Neural crest cell (in vitro differentiated cells): Measurements from ENCODE around the gene GHRHR. TPM values are rescaled to one million over a fixed set of nuclear protein-coding genes. Genes with fewer than 3 reads are reported as not detected.

Experiments
- DNase-seq: peaks from one replicate; pipeline ENCODE4 v3.0.0; 2021; ENCODE audit warnings: low read depth, mixed read lengths, low spot score
- H3K27ac Mint-ChIP-seq: one replicate; pipeline ENCODE4 v1.8.0; 2021; ENCODE audit warnings: mild to moderate bottlenecking, mixed read lengths; ENCODE audit not compliant: unreplicated experiment
- H3K27me3 Mint-ChIP-seq: 2 replicates; pipeline ENCODE4 v1.8.0; 2021; ENCODE audit warnings: low read depth, mild to moderate bottlenecking, mixed read lengths
- H3K36me3 Mint-ChIP-seq: 2 replicates; pipeline ENCODE4 v1.8.0; 2021; ENCODE audit warnings: low read depth, mild to moderate bottlenecking, mixed read lengths
- H3K4me1 Mint-ChIP-seq: 2 replicates; pipeline ENCODE4 v1.8.0; 2021; ENCODE audit warnings: mixed read lengths
- H3K4me3 Mint-ChIP-seq: one replicate; pipeline ENCODE4 v1.8.0; 2021; ENCODE audit warnings: mild to moderate bottlenecking, mixed read lengths
- H3K9me3 Mint-ChIP-seq: 2 replicates; pipeline ENCODE4 v1.8.0; 2021; ENCODE audit warnings: mixed read lengths
- CTCF ChIP-seq: fragments of 200-600 bp; sonication (generic); conservative IDR thresholded peaks from 2 replicates; pipeline ENCODE4 v1.5.0; 2021; ENCODE audit warnings: antibody characterized with exemption, mild to moderate bottlenecking
- total RNA-seq: library from RNA; stranded (reverse); gene quantifications from 2 replicates; pipeline ENCODE4 v1.2.1, GENCODE V29; 2021

The GHRHR gene
- total RNA-seq, 1 donor from 2014 or later = not detected

GRCh38 chr7:30925117-30925516, 38.6 kb upstream of the GHRHR start:
- H3K27ac Mint-ChIP-seq = no peak overlapping the region

GRCh38 chr7:30925913-30926312, 37.8 kb upstream of the GHRHR start:
- no peak for DNase-seq
- H3K27me3 Mint-ChIP-seq = no peaks in the 10 kb centered on the region
- no peaks in the 10 kb centered on the region for H3K9me3 Mint-ChIP-seq
- no peak overlapping the region for H3K27ac Mint-ChIP-seq
- H3K4me1 Mint-ChIP-seq = no peaks in the 10 kb centered on the region
- no peak overlapping the region for H3K4me3 Mint-ChIP-seq
- no peak for TF ChIP-seq CTCF
- no peaks in the 10 kb centered on the region for H3K36me3 Mint-ChIP-seq

More at GRCh38 chr7:30925117-30925516, 38.6 kb upstream of the GHRHR start:
- Mint-ChIP-seq H3K4me1 (no peaks in the 10 kb centered on the region), H3K27me3 (no peaks in the 10 kb centered on the region), H3K36me3 (no peaks in the 10 kb centered on the region), H3K9me3 (no peaks in the 10 kb centered on the region), H3K4me3 (no peak overlapping the region)
- DNase-seq = no peak
- TF ChIP-seq CTCF = no peak

GRCh38 chr7:30926313-30926712, 37.4 kb upstream of the GHRHR start:
- Mint-ChIP-seq H3K4me3 (no peak overlapping the region), H3K9me3 (no peaks in the 10 kb centered on the region), H3K27ac (no peak overlapping the region), H3K27me3 (no peaks in the 10 kb centered on the region), H3K4me1 (no peaks in the 10 kb centered on the region), H3K36me3 (no peaks in the 10 kb centered on the region)
- DNase-seq = no peak
- no peak for TF ChIP-seq CTCF

- no peak overlapping the region for H3K4me3 Mint-ChIP-seq
- TF ChIP-seq CTCF = no peak
- DNase-seq = no peak
- no peaks in the 10 kb centered on the region for H3K9me3 Mint-ChIP-seq
- H3K4me1 Mint-ChIP-seq = no peaks in the 10 kb centered on the region
- H3K36me3 Mint-ChIP-seq = no peaks in the 10 kb centered on the region
- no peaks in the 10 kb centered on the region for H3K27me3 Mint-ChIP-seq
- no peak overlapping the region for H3K27ac Mint-ChIP-seq
Measured at GRCh38 chr7:30927040-30927439, 36.7 kb upstream of the GHRHR start.

- no peaks in the 10 kb centered on the region for H3K36me3 Mint-ChIP-seq
- TF ChIP-seq CTCF = no peak
- H3K4me1 Mint-ChIP-seq = no peaks in the 10 kb centered on the region
- H3K27me3 Mint-ChIP-seq = no peaks in the 10 kb centered on the region
- no peak for DNase-seq
- no peaks in the 10 kb centered on the region for H3K9me3 Mint-ChIP-seq
- no peak overlapping the region for H3K4me3 Mint-ChIP-seq
- H3K27ac Mint-ChIP-seq = no peak overlapping the region
Measured at GRCh38 chr7:30927559-30927958, 36.2 kb upstream of the GHRHR start.
